Bronchial smooth muscle cell (primary cell): ENCODE results near the gene SPPL2B. TPM values are rescaled to one million over a fixed set of nuclear protein-coding genes. Genes with fewer than 3 reads are reported as not detected.

Experiments used
- total RNA-seq: library from RNA; depleted of rRNA; stranded (reverse); fragments of >200 nt; gene quantifications from 2 replicates; pipeline ENCODE4 v1.2.1, GENCODE V29; 2014

The SPPL2B gene
- total RNA-seq, result 27.9 and 33.4 TPM in 2 replicates

GRCh38 chr19:2328401-2329148 lies at the start of gene SPPL2B, which contains the start of gene LSM7:
TSS of gene SPPL2B (plus strand) at chr19:2328684. CDS start at chr19:2328710, 26 bp downstream.
TSS of gene LSM7 (minus strand) at chr19:2328586. CDS start at chr19:2328566, 20 bp downstream.

GRCh38 chr19:2282062-2282861 lies 46.2 kb upstream of the SPPL2B start, which contains the start of gene PEAK3:
TSS of gene PEAK3 (minus strand) at chr19:2282175. CDS start at chr19:2280931, 1,244 bp downstream.

GRCh38 chr19:2308114-2308556 lies 20.3 kb upstream of the SPPL2B start, which contains the start of gene LINGO3:
TSS of gene LINGO3 (minus strand) at chr19:2308154. CDS start at chr19:2291776, 16,378 bp downstream.

GRCh38 chr19:2359992-2360685 lies 31.7 kb downstream of the SPPL2B start, which contains the start of gene TMPRSS9:
TSS of gene TMPRSS9 (plus strand) at chr19:2360265. CDS start at chr19:2389786, 29,521 bp downstream.

Other genes with a start within 250 kb of the SPPL2B start
- gene MOB3A, start 232.4 kb upstream of the SPPL2B start, total RNA-seq, result 12.1 and 19.2 TPM in 2 replicates
- 1.7 and 1.9 TPM in 2 replicates for gene IZUMO4, start 231.8 kb upstream of the SPPL2B start, total RNA-seq
- 69.8 and 80.8 TPM in 2 replicates for gene AP3D1, start 177.1 kb upstream of the SPPL2B start, total RNA-seq
- 2.5 and 5.8 TPM in 2 replicates for gene DOT1L, start 164.8 kb upstream of the SPPL2B start, total RNA-seq
- 32.8 and 48.1 TPM in 2 replicates for gene PLEKHJ1, start 92.4 kb upstream of the SPPL2B start, total RNA-seq
- gene SF3A2, start 91.9 kb upstream of the SPPL2B start, total RNA-seq, result 24.6 and 27.6 TPM in 2 replicates
- gene AMH, start 79.4 kb upstream of the SPPL2B start, total RNA-seq, result 0.16 and 0.17 TPM in 2 replicates
- gene JSRP1, start 72.3 kb upstream of the SPPL2B start, total RNA-seq, result not detected in 2 replicates
- not detected in 2 replicates for gene PEAK3, start 46.5 kb upstream of the SPPL2B start, total RNA-seq
- not detected in 2 replicates for gene LINGO3, start 20.5 kb upstream of the SPPL2B start, total RNA-seq
- 93.1 and 119 TPM in 2 replicates for gene LSM7, start 98 bp upstream of the SPPL2B start, total RNA-seq
- gene TMPRSS9, start 31.6 kb downstream of the SPPL2B start, total RNA-seq, result not detected in 2 replicates
- 41.2 and 43.8 TPM in 2 replicates for gene TIMM13, start 98.9 kb downstream of the SPPL2B start, total RNA-seq
- gene LMNB2, start 128.3 kb downstream of the SPPL2B start, total RNA-seq, result 51.1 and 54.7 TPM in 2 replicates
- 17.9 and 19.5 TPM in 2 replicates for gene GADD45B, start 147.4 kb downstream of the SPPL2B start, total RNA-seq